GM12872 (cell line): ENCODE data around the gene CRB1.

Experiments
- TF ChIP-seq, protein P1 (sequence below): IDR thresholded peaks from 3 replicates; pipeline ENCODE4 v1.5.1; 2011; ENCODE audit warnings: low read depth, mild to moderate bottlenecking, low read length, moderate library complexity; ENCODE audit not compliant: insufficient read depth

The CRB1 gene

DNA sequence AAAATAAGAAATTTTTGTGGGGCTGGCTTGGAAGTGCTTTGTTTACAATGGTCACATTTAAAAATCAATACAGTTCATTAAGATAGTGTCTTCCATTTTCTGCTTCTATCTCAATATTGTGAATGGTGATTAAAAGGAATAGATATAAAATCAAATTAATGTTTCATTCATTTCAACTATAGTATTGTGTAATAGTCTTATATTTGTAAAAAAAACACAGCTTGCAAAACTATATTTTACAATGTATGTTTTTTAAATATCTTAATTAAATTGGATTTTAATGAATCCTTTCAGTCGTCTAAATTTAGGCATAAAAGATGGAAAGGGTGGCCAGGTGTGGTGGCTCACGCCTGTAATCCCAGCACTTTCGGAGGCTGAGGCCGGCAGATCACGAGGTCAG lies 63.5 kb downstream of the CRB1 start:
- TF ChIP-seq, protein P1, sequence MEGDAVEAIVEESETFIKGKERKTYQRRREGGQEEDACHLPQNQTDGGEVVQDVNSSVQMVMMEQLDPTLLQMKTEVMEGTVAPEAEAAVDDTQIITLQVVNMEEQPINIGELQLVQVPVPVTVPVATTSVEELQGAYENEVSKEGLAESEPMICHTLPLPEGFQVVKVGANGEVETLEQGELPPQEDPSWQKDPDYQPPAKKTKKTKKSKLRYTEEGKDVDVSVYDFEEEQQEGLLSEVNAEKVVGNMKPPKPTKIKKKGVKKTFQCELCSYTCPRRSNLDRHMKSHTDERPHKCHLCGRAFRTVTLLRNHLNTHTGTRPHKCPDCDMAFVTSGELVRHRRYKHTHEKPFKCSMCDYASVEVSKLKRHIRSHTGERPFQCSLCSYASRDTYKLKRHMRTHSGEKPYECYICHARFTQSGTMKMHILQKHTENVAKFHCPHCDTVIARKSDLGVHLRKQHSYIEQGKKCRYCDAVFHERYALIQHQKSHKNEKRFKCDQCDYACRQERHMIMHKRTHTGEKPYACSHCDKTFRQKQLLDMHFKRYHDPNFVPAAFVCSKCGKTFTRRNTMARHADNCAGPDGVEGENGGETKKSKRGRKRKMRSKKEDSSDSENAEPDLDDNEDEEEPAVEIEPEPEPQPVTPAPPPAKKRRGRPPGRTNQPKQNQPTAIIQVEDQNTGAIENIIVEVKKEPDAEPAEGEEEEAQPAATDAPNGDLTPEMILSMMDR, result no peak

DNA sequence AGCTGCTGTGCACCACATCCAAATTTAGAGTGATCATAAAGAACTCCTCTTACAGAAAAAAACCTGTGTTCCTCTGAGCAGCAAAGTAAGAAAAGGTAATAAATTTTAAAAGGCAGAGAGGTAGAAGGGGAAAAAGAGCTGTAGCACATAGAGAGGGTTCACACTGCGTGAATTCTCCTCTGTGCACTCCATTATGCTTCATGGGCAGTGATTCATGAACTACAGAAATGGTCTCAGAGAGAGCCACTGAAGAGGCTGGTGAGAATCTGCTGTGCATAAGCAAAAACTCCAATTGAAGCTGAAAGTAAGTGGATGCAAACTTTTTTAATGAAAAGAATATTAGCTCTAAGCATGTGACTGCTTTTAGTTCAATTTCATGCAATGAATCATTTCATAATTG lies 65.0 kb downstream of the CRB1 start:
- TF ChIP-seq, protein P1, result no peak

DNA sequence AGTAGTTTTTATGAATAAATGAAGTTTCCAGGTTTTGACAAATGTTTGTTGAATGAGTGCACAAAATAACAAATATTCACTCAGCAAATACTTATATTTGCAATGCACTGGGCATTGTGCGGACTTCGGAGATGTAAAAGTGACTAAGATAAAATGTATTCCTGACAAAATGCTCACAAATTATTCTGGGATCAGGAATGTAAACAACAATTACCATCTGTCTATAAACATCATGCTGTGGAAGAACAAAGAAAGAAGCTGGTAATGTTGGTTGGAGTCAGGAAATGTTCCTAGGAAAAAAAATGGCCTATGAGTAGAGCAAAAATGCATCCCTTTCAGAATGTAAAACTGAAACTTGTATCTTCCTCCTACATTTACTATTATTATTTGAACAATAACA lies 68.5 kb downstream of the CRB1 start:
- TF ChIP-seq, protein P1, result no peak

DNA sequence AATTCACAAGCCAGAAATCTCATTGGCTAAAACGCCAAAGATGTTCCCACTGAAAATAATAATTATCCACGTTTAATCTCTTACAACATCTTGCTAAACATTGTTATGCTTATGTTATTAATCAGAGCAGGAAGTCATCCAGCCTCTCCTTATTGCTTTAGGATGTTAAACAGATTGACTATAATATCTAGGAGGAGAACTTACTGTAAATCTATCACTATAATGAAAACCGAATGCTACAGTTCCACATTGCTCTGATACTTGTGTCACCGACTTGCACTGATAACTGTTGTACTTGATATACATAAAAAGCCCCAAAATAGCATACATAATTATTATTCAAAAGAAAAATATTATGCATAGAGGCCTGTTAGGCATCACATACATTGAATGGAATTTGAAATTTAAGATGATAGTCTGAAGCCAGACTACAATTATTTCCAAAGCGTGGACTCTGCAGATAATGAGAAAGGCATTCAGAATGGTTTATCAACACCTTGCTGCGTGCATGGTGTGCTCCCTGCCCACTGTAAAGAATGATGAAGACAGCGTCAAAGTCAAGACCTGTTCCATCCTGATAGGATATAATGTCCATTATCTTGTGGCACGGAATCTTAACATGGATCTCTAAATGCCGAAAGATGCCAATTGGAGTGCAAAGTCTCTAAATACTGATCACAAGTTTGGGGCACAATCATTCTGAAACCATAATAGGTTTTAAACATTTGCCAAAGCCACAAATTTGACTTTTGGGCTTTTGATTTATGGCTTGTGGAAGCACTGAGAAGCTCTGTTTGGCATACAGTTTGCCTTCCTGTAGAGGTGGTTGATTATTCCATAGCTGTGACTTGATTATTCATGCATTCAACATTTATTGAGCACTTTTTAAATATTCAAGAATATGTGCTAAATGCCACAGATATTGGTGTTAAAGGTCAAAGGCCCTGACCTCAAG lies 71.3 kb downstream of the CRB1 start:
- TF ChIP-seq, protein P1, result no peak

DNA sequence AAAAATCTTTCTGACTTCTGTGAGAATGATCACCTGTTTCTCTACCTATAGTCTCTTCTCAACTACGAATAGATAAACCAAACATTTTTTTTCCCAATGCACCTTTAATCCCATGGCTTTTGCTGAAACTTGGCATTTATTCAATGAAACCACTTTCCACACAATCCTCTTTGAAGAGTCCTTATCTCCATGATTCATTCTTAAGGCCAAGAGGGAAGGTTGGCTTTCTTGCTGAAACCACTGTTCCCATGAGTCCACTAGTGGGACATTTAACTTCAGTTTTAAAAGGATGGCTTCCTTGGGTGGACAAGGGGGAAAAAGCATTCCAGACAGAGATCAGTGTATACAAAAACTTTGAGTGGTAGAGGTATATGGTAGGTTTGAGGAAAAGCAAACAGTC lies 73.6 kb downstream of the CRB1 start:
- TF ChIP-seq, protein P1, result no peak

DNA sequence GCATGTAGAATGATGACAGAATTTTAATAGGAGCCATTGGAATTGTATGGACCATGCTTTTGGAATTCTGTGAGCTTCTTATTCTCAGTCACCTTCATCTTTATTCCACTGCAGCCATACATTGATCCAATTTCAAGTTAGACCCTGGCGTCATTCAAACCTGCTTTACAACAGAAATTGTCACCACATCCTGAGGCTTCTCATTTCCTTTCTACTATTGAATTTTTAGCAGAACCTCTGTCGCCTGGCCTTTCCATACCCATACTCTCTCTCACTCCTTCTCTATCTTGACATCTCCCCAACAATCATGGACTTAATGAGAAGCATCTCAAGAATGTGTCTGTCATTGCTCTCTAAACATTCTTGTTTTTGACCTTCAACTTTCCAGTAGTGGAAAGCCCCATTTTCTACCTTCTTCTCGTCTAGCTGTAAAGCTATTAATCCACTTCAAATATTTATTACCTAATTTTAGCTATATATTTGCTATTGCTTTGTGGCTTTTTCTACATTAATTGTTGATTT lies 74.1 kb downstream of the CRB1 start:
- TF ChIP-seq, protein P1, result no peak

DNA sequence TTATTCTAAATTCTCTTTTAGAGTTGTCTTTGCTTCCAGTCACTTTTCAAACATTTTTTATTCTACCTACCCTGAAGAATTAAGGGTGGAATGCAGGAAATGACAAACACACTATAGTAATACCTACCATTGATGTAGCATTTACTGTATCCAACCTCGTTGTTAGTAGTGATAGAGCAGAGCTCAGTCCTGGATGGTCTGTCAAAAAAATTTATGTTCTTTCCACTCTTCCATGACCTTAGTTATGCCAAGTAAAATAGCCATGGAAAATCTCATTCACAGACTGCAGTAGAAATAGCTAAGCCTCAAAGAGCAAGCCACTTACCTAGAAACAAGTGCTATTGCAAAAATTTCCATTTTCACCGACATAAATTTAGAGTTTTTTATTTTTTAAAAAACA lies 74.6 kb downstream of the CRB1 start:
- TF ChIP-seq, protein P1, result no peak
